Jurkat, Clone E6-1 (cell line): ENCODE measurements around the gene PSMD5.

ENCODE experiments used
- DNase-seq: peaks from one replicate; pipeline ENCODE4 v3.0.0-alpha.2; 2011; ENCODE audit warnings: low read depth, low spot score
- H3K4me3 ChIP-seq: 2 replicates; pipeline ENCODE4 v1.5.1; 2011; ENCODE audit warnings: mild to moderate bottlenecking, low read length, control low read depth, moderate library complexity

PSMD5 gene

GRCh38 chr9:120875954-120876841 is 33.5 kb upstream of the PSMD5 start:
- peak overlapping the region; percentile 99 for H3K4me3 ChIP-seq
- peak; percentile 87 for DNase-seq

- H3K4me3 ChIP-seq = peak overlapping the region; percentile 99
- DNase-seq = no peak
These were observed 32.9 kb upstream of the PSMD5 start for GRCh38 chr9:120875643-120875953.

GRCh38 chr9:120875195-120875565 is 32.5 kb upstream of the PSMD5 start:
- H3K4me3 ChIP-seq = peak overlapping the region; percentile 99
- DNase-seq = no peak

- H3K4me3 ChIP-seq = no peak overlapping the region
- DNase-seq = no peak
These were observed 31.8 kb upstream of the PSMD5 start for GRCh38 chr9:120874226-120875194.

- H3K4me3 ChIP-seq = no peak overlapping the region
- DNase-seq = no peak
These were observed 30.8 kb upstream of the PSMD5 start for GRCh38 chr9:120873512-120873911.

GRCh38 chr9:120872791-120873502 is 30.2 kb upstream of the PSMD5 start:
- no peak for DNase-seq
- H3K4me3 ChIP-seq = no peak overlapping the region

GRCh38 chr9:120870206-120870605 is 27.5 kb upstream of the PSMD5 start:
- no peak overlapping the region for H3K4me3 ChIP-seq
- DNase-seq = no peak

GRCh38 chr9:120869726-120870125 is 27.0 kb upstream of the PSMD5 start:
- no peak for DNase-seq
- H3K4me3 ChIP-seq = no peak overlapping the region

GRCh38 chr9:120869360-120869687 is 26.6 kb upstream of the PSMD5 start:
- DNase-seq = no peak
- H3K4me3 ChIP-seq = peak overlapping the region; percentile 32

GRCh38 chr9:120868676-120869359 is 26.1 kb upstream of the PSMD5 start:
- DNase-seq = peak; percentile 93

GRCh38 chr9:120868339-120868675 is 25.6 kb upstream of the PSMD5 start:
- no peak for DNase-seq
- H3K4me3 ChIP-seq = peak overlapping the region; percentile 41

More at GRCh38 chr9:120868676-120869359, 26.1 kb upstream of the PSMD5 start:
- H3K4me3 ChIP-seq = peak overlapping the region; percentile 41

- DNase-seq = no peak
- H3K4me3 ChIP-seq = peak overlapping the region; percentile 41
These were observed 25.1 kb upstream of the PSMD5 start for GRCh38 chr9:120867676-120868338.

- DNase-seq = no peak
These were observed 23.9 kb upstream of the PSMD5 start for GRCh38 chr9:120866651-120867050.

GRCh38 chr9:120865809-120866208 is 23.1 kb upstream of the PSMD5 start:
- no peak for DNase-seq
- H3K4me3 ChIP-seq = no peak overlapping the region

More at GRCh38 chr9:120866651-120867050, 23.9 kb upstream of the PSMD5 start:
- H3K4me3 ChIP-seq = no peak overlapping the region

- no peak overlapping the region for H3K4me3 ChIP-seq
- no peak for DNase-seq
These were observed 22.5 kb upstream of the PSMD5 start for GRCh38 chr9:120865176-120865575.

GRCh38 chr9:120864719-120865118 is 22.0 kb upstream of the PSMD5 start:
- DNase-seq = no peak
- H3K4me3 ChIP-seq = no peak overlapping the region

- no peak overlapping the region for H3K4me3 ChIP-seq
- no peak for DNase-seq
These were observed 21.1 kb upstream of the PSMD5 start for GRCh38 chr9:120863833-120864232.

GRCh38 chr9:120862452-120862851 is 19.7 kb upstream of the PSMD5 start:
- DNase-seq = no peak
- no peak overlapping the region for H3K4me3 ChIP-seq

- no peak for DNase-seq
- H3K4me3 ChIP-seq = no peak overlapping the region
These were observed 19.2 kb upstream of the PSMD5 start for GRCh38 chr9:120861935-120862334.
